GM12892 (cell line): ENCODE data around the gene ZNF451.

Source experiments
- POLR2A ChIP-seq: IDR thresholded peaks from 2 replicates; pipeline ENCODE4 v1.6.1; 2011; ENCODE audit warnings: low read depth, low read length, control low read depth
- POLR2AphosphoS5 ChIP-seq: IDR thresholded peaks from 2 replicates; pipeline ENCODE4 v1.6.1; 2011; ENCODE audit warnings: low read depth, low read length, control low read depth
- TAF1 ChIP-seq: IDR thresholded peaks from 2 replicates; pipeline ENCODE4 v1.6.1; 2011; ENCODE audit warnings: low read depth, mild to moderate bottlenecking, control low read depth, low read length, borderline replicate concordance

- TF ChIP-seq POLR2AphosphoS5 (no peak), POLR2A (no peak), TAF1 (no peak)
Measured at GRCh38 chr6:57068061-57068460, 21.9 kb upstream of the ZNF451 start.
